ENCODE measurements around the gene BCL2L13. TPM values are rescaled to one million over a fixed set of nuclear protein-coding genes. Genes with fewer than 3 reads are reported as not detected.
"Not testable (repeated sequence)": the region's sequence is repeated elsewhere in the genome, so short reads cannot be mapped to it uniquely, and the experiment has no call there.

The BCL2L13 gene
- total RNA-seq, 4 donors from 2014 or later, result 46.0 to 103 (median 72.2) TPM

GRCh38 chr22:17749605-17750395 lies 111.2 kb downstream of the BCL2L13 start:
- 86 to 88% methylated on average over 30 to 34 of the region's 35 CpGs for WGBS, 2 donors

DNA sequence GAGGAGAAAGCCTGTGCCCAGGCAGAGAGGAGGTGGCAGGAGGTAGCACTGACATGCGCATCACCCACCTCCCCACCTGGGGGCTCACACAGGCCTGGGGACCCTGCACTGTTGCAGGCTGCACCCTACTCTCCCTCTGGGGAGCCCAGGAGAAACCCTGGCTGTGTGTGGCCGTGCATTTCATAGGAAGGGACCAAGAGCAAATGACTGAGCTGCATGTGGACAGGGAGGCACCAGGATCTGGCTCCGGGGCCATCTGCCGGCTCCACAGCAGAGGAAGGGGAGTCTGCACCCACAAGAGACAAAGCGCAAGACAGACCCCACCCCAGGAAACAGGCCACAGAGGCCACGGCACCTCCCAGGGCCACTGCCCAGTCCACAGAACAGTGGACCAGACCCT lies 113.0 kb downstream of the BCL2L13 start:
- Histone ChIP-seq H3K27me3 (no peaks in the 10 kb centered on the region), H3K4me3 (replicated peaks in 1 of 3) (no peak overlapping the region), H3K9me3 (no peaks in the 10 kb centered on the region), H3K36me3 (no peaks in the 10 kb centered on the region), H3K27ac (no peak overlapping the region), H3K4me1 (no peaks in the 10 kb centered on the region)
- intact Hi-C loops (cut with DNase I), result no loop called here
- DNase-seq, result no peak
- 70 to 88% methylated on average over 3 to 4 of the region's 6 CpGs for WGBS, 2 donors
- TF ChIP-seq, protein P1, sequence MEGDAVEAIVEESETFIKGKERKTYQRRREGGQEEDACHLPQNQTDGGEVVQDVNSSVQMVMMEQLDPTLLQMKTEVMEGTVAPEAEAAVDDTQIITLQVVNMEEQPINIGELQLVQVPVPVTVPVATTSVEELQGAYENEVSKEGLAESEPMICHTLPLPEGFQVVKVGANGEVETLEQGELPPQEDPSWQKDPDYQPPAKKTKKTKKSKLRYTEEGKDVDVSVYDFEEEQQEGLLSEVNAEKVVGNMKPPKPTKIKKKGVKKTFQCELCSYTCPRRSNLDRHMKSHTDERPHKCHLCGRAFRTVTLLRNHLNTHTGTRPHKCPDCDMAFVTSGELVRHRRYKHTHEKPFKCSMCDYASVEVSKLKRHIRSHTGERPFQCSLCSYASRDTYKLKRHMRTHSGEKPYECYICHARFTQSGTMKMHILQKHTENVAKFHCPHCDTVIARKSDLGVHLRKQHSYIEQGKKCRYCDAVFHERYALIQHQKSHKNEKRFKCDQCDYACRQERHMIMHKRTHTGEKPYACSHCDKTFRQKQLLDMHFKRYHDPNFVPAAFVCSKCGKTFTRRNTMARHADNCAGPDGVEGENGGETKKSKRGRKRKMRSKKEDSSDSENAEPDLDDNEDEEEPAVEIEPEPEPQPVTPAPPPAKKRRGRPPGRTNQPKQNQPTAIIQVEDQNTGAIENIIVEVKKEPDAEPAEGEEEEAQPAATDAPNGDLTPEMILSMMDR (IDR thresholded peaks at IDR 0.05), result no peak
- no peak for TF ChIP-seq POLR2A (IDR thresholded peaks at IDR 0.05)

More at GRCh38 chr22:17749605-17750395, 111.2 kb downstream of the BCL2L13 start:
- TF ChIP-seq, protein P1 (IDR thresholded peaks at IDR 0.05), result no peak
- no peak for TF ChIP-seq POLR2A (IDR thresholded peaks at IDR 0.05)
- no peak for DNase-seq
- H3K4me3 ChIP-seq (replicated peaks in 1 of 3), result no peak overlapping the region
- H3K9me3 ChIP-seq, result no peaks in the 10 kb centered on the region
- no peaks in the 10 kb centered on the region for H3K4me1 ChIP-seq
- H3K27me3 ChIP-seq, result no peaks in the 10 kb centered on the region
- no peaks in the 10 kb centered on the region for H3K36me3 ChIP-seq
- intact Hi-C loops (cut with DNase I), result no loop called here
- no peak overlapping the region for H3K27ac ChIP-seq

- Histone ChIP-seq H3K4me1 (no peaks in the 10 kb centered on the region), H3K27me3 (no peaks in the 10 kb centered on the region), H3K9me3 (no peaks in the 10 kb centered on the region), H3K27ac (no peak overlapping the region), H3K4me3 (replicated peaks in 1 of 3) (no peak overlapping the region), H3K36me3 (no peaks in the 10 kb centered on the region)
- intact Hi-C loops (cut with DNase I), result no loop called here
- no peak for DNase-seq
- TF ChIP-seq POLR2A (IDR thresholded peaks at IDR 0.05), result no peak
- TF ChIP-seq, protein P1 (IDR thresholded peaks at IDR 0.05), result no peak
- WGBS, 2 donors, result 79 to 95% methylated on average over 9 to 10 of the region's 13 CpGs
These were observed 114.9 kb downstream of the BCL2L13 start for GRCh38 chr22:17753401-17753989.

DNA sequence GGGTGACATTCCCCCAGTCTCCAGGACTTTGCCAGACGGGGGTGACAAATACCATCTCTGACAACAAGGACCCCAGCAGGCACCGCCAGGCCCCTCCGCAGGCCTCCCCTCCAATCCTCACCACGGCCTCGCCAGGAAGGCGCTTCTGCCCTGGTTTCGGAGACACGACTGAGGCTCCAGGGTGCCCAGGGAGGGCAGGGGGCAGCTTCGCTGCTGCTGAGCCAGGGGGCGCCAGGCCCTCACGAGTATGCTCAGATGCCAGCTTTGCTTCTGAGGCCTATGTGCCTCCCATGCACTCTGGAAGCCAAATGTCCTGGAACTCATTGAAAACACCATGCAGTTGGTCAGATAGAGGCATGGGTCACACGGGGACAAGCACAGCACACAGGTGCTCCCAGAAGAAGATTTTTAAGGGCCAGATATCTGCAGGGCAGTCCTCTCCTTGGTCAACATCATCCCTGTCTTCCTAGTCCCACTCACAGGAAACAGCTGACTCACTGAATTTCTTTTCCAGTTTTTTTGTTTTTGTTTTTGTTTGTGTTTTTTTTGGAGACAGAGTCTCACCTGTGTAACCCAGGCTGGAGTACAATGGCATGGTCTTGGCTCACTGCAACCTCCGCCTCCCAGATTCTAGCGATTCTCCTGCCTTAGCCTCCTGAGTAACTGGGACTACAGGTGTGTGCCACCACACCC lies 115.8 kb downstream of the BCL2L13 start:
- no peaks in the 10 kb centered on the region for H3K36me3 ChIP-seq
- H3K4me3 ChIP-seq (replicated peaks in 1 of 3), result no peak overlapping the region
- no peak for DNase-seq
- WGBS, 2 donors, result 89 to 91% methylated on average over 12 to 14 of the region's 14 CpGs
- H3K27me3 ChIP-seq, result no peaks in the 10 kb centered on the region
- TF ChIP-seq, protein P1 (IDR thresholded peaks at IDR 0.05), result no peak
- no peak for TF ChIP-seq POLR2A (IDR thresholded peaks at IDR 0.05)
- H3K9me3 ChIP-seq, result no peaks in the 10 kb centered on the region
- intact Hi-C loops (cut with DNase I), result no loop called here
- H3K4me1 ChIP-seq, result no peaks in the 10 kb centered on the region
- no peak overlapping the region for H3K27ac ChIP-seq

GRCh38 chr22:17761138-17761488 lies 122.6 kb downstream of the BCL2L13 start:
- 83 to 91% methylated on average over 4 of the region's 4 CpGs for WGBS, 2 donors
- Histone ChIP-seq H3K9me3 (no peaks in the 10 kb centered on the region), H3K27ac (no peak overlapping the region), H3K27me3 (no peaks in the 10 kb centered on the region), H3K4me1 (peaks cover 0 to 4% of the 10 kb centered on the region in 2 donors), H3K4me3 (replicated peaks in 1 of 3) (no peak overlapping the region), H3K36me3 (no peaks in the 10 kb centered on the region)
- DNase-seq, result no peak
- TF ChIP-seq, protein P1 (IDR thresholded peaks at IDR 0.05), result no peak
- TF ChIP-seq POLR2A (IDR thresholded peaks at IDR 0.05), result no peak
- intact Hi-C loops (cut with DNase I), result no loop called here

GRCh38 chr22:17763442-17763841 lies 124.9 kb downstream of the BCL2L13 start:
- WGBS, 2 donors, result 92 to 95% methylated on average over 10 of the region's 10 CpGs
- H3K27ac ChIP-seq; H3K27me3 ChIP-seq; intact Hi-C loops (cut with DNase I); H3K4me1 ChIP-seq; DNase-seq; H3K9me3 ChIP-seq; H3K4me3 ChIP-seq (replicated peaks in 1 of 3); H3K36me3 ChIP-seq: not testable (repeated sequence)

Data from thyroid gland (tissue), 4 donors.